ENCODE measurements around the gene PARD6B. TPM values are rescaled to one million over a fixed set of nuclear protein-coding genes. Genes with fewer than 3 reads are reported as not detected.

PARD6B gene
- total and polyA plus RNA-seq, 2 donors (not counting 1 experiment from before 2014, with no cell fraction given) = 0.91 to 6.0 TPM

DNA sequence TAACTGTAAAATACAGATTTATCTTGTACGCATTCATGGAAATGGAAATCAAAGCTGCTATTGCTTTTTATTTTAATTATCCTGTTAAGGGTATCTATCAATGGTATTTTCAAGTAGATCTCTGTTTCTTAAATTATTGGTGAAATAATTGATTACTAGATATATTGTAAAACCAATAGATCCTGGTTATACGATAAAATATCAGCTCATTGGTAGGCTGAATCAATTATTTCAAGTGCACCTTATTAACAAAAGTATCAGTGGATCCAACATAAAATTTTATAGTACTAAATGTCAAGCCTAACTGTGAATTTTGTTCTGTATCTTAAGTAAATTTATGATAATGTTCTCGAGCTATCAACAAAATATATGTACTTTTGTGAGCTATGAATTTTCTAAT, 21.8 kb downstream of the PARD6B start:
- Mint-ChIP-seq H3K9me3 (ENCODE audit: insufficient read depth) (no peaks in the 10 kb centered on the region), H3K4me3 (no peak overlapping the region), H3K27ac (no peak overlapping the region), H3K4me1 (no peaks in the 10 kb centered on the region), H3K27me3 (no peaks in the 10 kb centered on the region)
- no peak for ATAC-seq (ENCODE audit: low read depth)
- intact Hi-C loops (cut with micrococcal nuclease) = no loop called here
- Histone ChIP-seq H3K4me1 (ENCODE audit: control insufficient read depth in 2 of 2, insufficient read depth in 2 of 2, low read length in 2 of 2) (no peaks in the 10 kb centered on the region), H3K4me2 (replicated peaks; ENCODE audit: low read depth, low read length, poor library complexity, severe bottlenecking) (no peak overlapping the region), H4K20me1 (ENCODE audit: control insufficient read depth, insufficient read depth, low read length, poor library complexity, severe bottlenecking) (no peaks in the 10 kb centered on the region), H3K27me3 (replicated peaks in 1 of 4; ENCODE audit: control extremely low read depth in 1 of 4, control insufficient read depth in 3 of 4, insufficient read depth in 4 of 4, low read length in 3 of 4) (no peaks in the 10 kb centered on the region), H2AFZ (ENCODE audit: insufficient read depth, low read depth, low read length, poor library complexity, severe bottlenecking) (no peak overlapping the region), H3K27ac (ENCODE audit: low read length in 2 of 2) (no peak overlapping the region), H3K4me3 (ENCODE audit: control extremely low read depth in 1 of 5, extremely low read depth in 1 of 5, insufficient read depth in 1 of 5, low read depth in 2 of 5, low read length in 4 of 5) (no peak overlapping the region), H3K9ac (ENCODE audit: low read length) (no peak overlapping the region), H3K36me3 (replicated peaks in 1 of 2; ENCODE audit: control extremely low read depth in 1 of 2, control insufficient read depth in 1 of 2, extremely low read depth in 1 of 2, insufficient read depth in 2 of 2, low read length in 1 of 2) (peaks cover 8% of the 10 kb centered on the region in 2 experiments), H3K9me3 (ENCODE audit: control extremely low read depth in 1 of 3, control insufficient read depth in 2 of 3, insufficient read depth in 1 of 3, low read length in 2 of 3) (no peaks in the 10 kb centered on the region), H3K79me2 (ENCODE audit: control insufficient read depth, insufficient read depth, low read length) (no peaks in the 10 kb centered on the region)
- ChIA-PET CTCF (interaction anchor here (0.7 to 7.2 kb wide), 2 partner anchors 25 to 565 kb away, joined by 3 to 95 read pairs; partner anchors contain the start of gene CEBPB), POLR2A (no interaction called here)
- no CpG with 5 or more reads among the region's 3 CpGs for WGBS (ENCODE audit: insufficient coverage)
- no peak for TF ChIP-seq EZH2 (IDR thresholded peaks at IDR 0.05; ENCODE audit: borderline replicate concordance, insufficient read depth, low read depth, low read length, poor library complexity, severe bottlenecking)
- TF ChIP-seq, protein P1, sequence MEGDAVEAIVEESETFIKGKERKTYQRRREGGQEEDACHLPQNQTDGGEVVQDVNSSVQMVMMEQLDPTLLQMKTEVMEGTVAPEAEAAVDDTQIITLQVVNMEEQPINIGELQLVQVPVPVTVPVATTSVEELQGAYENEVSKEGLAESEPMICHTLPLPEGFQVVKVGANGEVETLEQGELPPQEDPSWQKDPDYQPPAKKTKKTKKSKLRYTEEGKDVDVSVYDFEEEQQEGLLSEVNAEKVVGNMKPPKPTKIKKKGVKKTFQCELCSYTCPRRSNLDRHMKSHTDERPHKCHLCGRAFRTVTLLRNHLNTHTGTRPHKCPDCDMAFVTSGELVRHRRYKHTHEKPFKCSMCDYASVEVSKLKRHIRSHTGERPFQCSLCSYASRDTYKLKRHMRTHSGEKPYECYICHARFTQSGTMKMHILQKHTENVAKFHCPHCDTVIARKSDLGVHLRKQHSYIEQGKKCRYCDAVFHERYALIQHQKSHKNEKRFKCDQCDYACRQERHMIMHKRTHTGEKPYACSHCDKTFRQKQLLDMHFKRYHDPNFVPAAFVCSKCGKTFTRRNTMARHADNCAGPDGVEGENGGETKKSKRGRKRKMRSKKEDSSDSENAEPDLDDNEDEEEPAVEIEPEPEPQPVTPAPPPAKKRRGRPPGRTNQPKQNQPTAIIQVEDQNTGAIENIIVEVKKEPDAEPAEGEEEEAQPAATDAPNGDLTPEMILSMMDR (IDR thresholded peaks at IDR 0.05) = no peak
- no peak for DNase-seq

DNA sequence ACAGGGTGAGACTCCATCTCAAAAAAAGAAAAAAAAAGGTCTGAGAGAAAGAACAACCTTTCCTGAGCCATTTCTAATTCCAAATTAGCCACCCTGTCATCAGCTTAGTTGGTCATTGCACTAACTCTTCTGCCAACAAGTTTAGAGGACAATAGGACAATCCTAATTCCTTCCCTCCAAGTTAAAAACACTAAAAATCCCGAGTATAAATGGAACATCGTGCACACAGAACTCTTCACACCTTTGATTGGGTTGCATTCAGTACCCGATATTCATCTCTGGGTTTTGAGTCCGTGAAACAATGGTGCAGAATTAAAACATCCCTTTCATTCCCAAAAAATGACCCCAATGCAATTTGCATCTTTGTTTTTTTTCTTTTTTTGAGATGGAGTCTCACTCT, 23.0 kb downstream of the PARD6B start:
- peaks cover 7 to 8% of the 10 kb centered on the region in 2 experiments for H3K36me3 ChIP-seq (replicated peaks in 1 of 2; ENCODE audit: control extremely low read depth in 1 of 2, control insufficient read depth in 1 of 2, extremely low read depth in 1 of 2, insufficient read depth in 2 of 2, low read length in 1 of 2)
- H3K27ac Mint-ChIP-seq = no peak overlapping the region
- no peaks in the 10 kb centered on the region for H3K4me1 ChIP-seq (ENCODE audit: control insufficient read depth in 2 of 2, insufficient read depth in 2 of 2, low read length in 2 of 2)
- H3K27me3 Mint-ChIP-seq = no peaks in the 10 kb centered on the region
- H3K79me2 ChIP-seq (ENCODE audit: control insufficient read depth, insufficient read depth, low read length) = no peaks in the 10 kb centered on the region
- DNase-seq (no peak), ATAC-seq (ENCODE audit: low read depth) (no peak)
- H3K4me3 ChIP-seq (ENCODE audit: control extremely low read depth in 1 of 5, extremely low read depth in 1 of 5, insufficient read depth in 1 of 5, low read depth in 2 of 5, low read length in 4 of 5) = no peak overlapping the region
- no peak overlapping the region for H3K9ac ChIP-seq (ENCODE audit: low read length)
- no peak overlapping the region for H2AFZ ChIP-seq (ENCODE audit: insufficient read depth, low read depth, low read length, poor library complexity, severe bottlenecking)
- H3K27me3 ChIP-seq (replicated peaks in 1 of 4; ENCODE audit: control extremely low read depth in 1 of 4, control insufficient read depth in 3 of 4, insufficient read depth in 4 of 4, low read length in 3 of 4) = no peaks in the 10 kb centered on the region
- TF ChIP-seq, protein P1 (IDR thresholded peaks at IDR 0.05) = no peak
- no peak for TF ChIP-seq EZH2 (IDR thresholded peaks at IDR 0.05; ENCODE audit: borderline replicate concordance, insufficient read depth, low read depth, low read length, poor library complexity, severe bottlenecking)
- H3K4me2 ChIP-seq (replicated peaks; ENCODE audit: low read depth, low read length, poor library complexity, severe bottlenecking) = no peak overlapping the region
- WGBS (ENCODE audit: insufficient coverage) = 96% methylated on average over 3 of the region's 4 CpGs
- H3K4me1 Mint-ChIP-seq = no peaks in the 10 kb centered on the region
- no peaks in the 10 kb centered on the region for H4K20me1 ChIP-seq (ENCODE audit: control insufficient read depth, insufficient read depth, low read length, poor library complexity, severe bottlenecking)
- intact Hi-C loops (cut with micrococcal nuclease) = no loop called here
- no peak overlapping the region for H3K4me3 Mint-ChIP-seq
- H3K9me3 ChIP-seq (ENCODE audit: control extremely low read depth in 1 of 3, control insufficient read depth in 2 of 3, insufficient read depth in 1 of 3, low read length in 2 of 3) = no peaks in the 10 kb centered on the region
- no peak overlapping the region for H3K27ac ChIP-seq (ENCODE audit: low read length in 2 of 2)
- ChIA-PET CTCF (interaction anchor here (7.2 kb wide), 1 partner anchor 566 kb away, joined by 95 read pairs; the partner anchor contains the start of gene CEBPB), POLR2A (no interaction called here)
- no peaks in the 10 kb centered on the region for H3K9me3 Mint-ChIP-seq (ENCODE audit: insufficient read depth)
